ENCODE measurements around the gene UCHL3. TPM values are rescaled to one million over a fixed set of nuclear protein-coding genes. Genes with fewer than 3 reads are reported as not detected.

UCHL3 gene
- total RNA-seq, 1 donor from 2014 or later: 47.1 TPM

DNA sequence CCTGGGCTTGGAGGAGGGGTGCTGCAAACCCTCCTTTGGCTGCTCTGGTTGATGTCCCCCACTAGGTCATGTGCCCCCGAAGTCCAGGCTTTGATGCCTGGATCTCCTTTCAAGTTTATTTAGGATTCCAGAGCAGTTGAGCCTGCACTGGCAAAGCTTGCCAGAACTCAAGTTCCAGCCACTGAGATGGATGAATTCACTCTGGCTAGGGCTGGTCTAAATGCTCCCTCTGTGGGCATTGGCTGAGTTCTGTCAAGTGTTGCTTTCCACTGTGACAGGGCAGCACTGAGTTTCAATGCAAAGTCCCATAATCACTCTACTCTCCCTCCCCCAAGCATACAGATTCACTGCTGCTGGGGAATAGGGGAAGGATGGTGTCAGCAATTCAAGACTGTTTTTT is 68.7 kb downstream of the UCHL3 start:
- DNase-seq (ENCODE audit: extremely low read depth, low read depth, low spot score): no peak

DNA sequence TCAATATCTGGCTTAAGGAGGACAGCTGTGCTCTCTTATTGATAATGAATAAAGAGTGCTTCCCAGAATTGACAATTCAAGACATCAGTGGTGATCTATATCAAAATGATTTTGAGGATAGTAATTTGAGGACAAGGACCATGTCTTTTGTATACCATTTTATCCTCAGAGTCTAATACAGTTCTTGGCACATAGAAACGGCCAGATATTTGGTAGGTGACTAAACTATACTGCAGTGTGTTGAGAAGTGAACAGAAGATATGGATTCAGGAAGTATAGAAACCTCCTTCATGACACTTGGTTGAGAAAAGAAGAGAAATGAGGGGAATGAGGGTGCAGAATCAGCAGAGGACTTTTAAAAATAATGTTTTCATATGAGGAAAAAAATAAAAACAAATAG is 70.4 kb downstream of the UCHL3 start:
- DNase-seq (ENCODE audit: extremely low read depth, low read depth, low spot score): no peak

DNA sequence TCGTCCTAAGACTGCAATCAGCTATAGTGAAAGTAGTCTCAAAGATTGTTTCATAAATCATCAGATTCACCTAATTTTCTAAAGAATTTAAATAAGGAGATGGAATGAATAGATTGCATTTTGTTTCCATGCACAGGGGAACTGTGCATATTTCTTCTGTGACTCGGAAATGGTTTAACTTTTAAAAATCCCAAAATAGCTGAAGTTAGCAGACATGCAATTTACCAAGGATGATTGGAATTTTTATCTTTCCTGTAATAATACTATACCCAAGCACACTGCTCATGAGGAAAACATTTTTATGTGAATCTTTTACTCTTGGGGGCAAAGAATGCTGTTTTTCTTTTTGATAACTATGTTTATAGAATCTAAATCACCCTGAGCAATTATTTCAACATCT is 71.6 kb downstream of the UCHL3 start:
- DNase-seq (ENCODE audit: extremely low read depth, low read depth, low spot score): no peak

GRCh38 chr13:75628801-75629200 is 79.2 kb downstream of the UCHL3 start:
- DNase-seq (ENCODE audit: extremely low read depth, low read depth, low spot score): no peak

- no peak for DNase-seq (ENCODE audit: extremely low read depth, low read depth, low spot score)
Observed at GRCh38 chr13:75633285-75633684, 83.7 kb downstream of the UCHL3 start.

GRCh38 chr13:75635101-75635827 is 85.7 kb downstream of the UCHL3 start:
- no peak for DNase-seq (ENCODE audit: extremely low read depth, low read depth, low spot score)

GRCh38 chr13:75635828-75636435 is 86.3 kb downstream of the UCHL3 start, which contains the start of gene LMO7:
LMO7 (plus strand) TSS chr13:75636330; CDS start chr13:75636658, 328 bp downstream.
- DNase-seq (ENCODE audit: extremely low read depth, low read depth, low spot score): no peak

- DNase-seq (ENCODE audit: extremely low read depth, low read depth, low spot score): no peak
Observed at GRCh38 chr13:75636436-75637180, 87.0 kb downstream of the UCHL3 start.

DNA sequence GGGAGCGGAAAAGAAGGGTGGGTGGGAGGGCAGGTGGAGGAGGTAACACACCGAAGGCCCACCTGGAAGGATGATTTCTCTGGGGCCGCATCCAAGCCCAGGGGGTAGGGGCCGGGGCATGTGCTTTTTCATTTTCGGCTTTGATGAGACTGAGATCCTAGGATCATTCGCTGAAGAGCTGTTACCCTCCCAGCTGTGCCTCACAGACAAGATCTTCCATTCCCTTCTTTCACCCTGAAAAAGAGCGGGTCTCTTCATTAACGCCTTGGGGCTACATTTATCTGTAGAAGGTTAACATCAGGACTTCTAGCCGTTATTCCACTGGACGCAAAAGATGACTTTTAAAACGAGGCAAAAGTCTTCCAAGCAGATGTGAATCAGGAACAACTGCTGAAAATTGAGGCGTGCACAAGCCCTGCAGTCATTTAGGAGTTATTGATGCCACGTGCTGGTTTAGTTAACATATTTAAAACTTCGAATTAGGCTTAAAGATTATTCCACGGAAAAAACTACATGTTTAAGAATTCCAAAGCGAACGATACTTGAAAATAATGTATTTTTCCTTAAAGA is 87.7 kb downstream of the UCHL3 start:
- no peak for DNase-seq (ENCODE audit: extremely low read depth, low read depth, low spot score)

- DNase-seq (ENCODE audit: extremely low read depth, low read depth, low spot score): no peak
Observed at GRCh38 chr13:75639454-75639853, 89.9 kb downstream of the UCHL3 start.

GRCh38 chr13:75641026-75641425 is 91.4 kb downstream of the UCHL3 start:
- DNase-seq (ENCODE audit: extremely low read depth, low read depth, low spot score): no peak

DNA sequence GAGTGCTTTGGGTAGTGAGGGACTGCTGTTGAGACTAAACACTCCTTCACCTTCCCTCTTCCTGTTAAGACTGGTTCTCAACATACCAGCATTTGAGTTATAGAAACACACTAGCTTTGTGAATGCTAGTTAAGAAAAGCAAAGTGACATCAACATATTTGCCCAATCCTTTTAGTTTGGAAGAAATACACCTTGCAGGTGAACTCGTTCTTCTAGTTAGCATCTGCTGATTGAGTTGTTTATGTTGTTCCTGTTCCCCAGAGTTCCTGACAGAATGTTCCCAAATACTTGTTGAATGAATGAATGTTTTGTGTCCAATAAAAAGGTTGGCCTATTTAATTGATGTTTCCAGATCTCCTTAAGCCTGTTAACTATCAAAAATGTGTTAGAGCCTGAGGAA is 93.6 kb downstream of the UCHL3 start:
- no peak for DNase-seq (ENCODE audit: extremely low read depth, low read depth, low spot score)

DNA sequence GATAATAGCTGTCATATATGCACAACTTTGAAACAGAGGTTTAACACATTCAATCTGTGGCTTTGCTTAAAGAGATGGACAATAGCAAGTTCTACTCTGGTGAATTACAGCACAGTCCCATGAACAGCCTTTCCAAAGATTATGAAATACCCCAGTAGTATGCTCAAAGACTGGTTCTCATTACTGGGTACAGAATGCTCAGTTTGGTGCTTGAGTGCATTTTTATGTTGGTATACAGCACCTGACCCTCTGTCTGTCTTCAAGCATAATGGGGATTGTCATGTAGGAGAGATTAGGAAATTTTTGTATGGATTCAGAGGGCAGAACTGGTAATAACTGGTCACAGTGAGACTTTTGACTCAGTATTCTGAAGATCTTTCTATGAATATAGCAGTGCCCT is 94.1 kb downstream of the UCHL3 start:
- DNase-seq (ENCODE audit: extremely low read depth, low read depth, low spot score): no peak

GRCh38 chr13:75645141-75645540 is 95.5 kb downstream of the UCHL3 start:
- DNase-seq (ENCODE audit: extremely low read depth, low read depth, low spot score): no peak

- no peak for DNase-seq (ENCODE audit: extremely low read depth, low read depth, low spot score)
Observed at GRCh38 chr13:75647126-75647784, 97.7 kb downstream of the UCHL3 start.

- DNase-seq (ENCODE audit: extremely low read depth, low read depth, low spot score): no peak
Observed at GRCh38 chr13:75648446-75648845, 98.9 kb downstream of the UCHL3 start.

DNA sequence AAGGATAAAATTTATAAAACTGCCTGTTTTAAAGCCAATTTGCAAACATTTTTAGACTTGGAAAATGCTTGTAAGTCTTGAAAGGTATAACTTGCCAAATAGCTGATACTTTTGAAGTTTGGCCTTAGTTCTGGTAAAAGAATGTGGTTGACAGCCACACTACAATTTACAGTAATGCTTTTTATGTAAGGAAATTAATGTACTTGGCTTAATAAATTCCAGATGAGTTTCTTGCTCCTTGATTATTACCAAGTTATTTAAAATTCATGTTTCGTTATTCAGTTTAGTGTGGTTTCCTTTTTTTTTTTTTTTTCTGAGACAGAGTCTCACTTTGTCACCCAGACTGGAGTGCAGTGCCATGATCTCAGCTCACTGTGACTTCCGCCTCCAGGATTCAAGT is 101.4 kb downstream of the UCHL3 start:
- no peak for DNase-seq (ENCODE audit: extremely low read depth, low read depth, low spot score)

DNA sequence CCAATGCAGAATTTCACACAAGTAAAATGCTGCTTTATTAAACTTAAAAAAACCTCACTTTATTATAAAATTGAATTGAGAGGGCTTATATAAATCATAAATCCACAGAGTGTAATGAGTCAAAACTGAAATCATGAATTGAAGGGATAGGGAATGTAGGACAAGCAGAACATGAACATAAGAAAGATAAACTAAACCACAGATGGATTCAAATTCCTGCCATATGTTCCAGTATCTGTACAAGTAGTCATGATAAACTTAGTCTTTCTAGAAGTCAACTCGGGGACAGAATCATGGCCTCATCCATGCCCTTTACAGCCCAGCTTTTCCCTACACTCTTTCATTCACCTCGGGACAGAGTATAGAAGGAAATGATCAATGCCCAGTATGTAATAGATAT is 103.1 kb downstream of the UCHL3 start:
- no peak for DNase-seq (ENCODE audit: extremely low read depth, low read depth, low spot score)
